Vagina (tissue), 2 donors: ENCODE measurements around the gene ANO9.

Experiments used
- POLR2A ChIP-seq, 2 donors: fragments of 450-650 bp; IDR thresholded peaks; one replicate each; pipeline ENCODE4 v1.6.1; 2017; ENCODE audit warnings: antibody characterized with exemption in 2 of 2, mild to moderate bottlenecking in 2 of 2, moderate library complexity in 2 of 2
- POLR2AphosphoS5 ChIP-seq, 2 donors: sonication (generic); formaldehyde crosslinking; IDR thresholded peaks; one replicate each; pipeline ENCODE4 v1.9.0; 2017; ENCODE audit warnings: antibody characterized with exemption in 2 of 2, mild to moderate bottlenecking in 2 of 2, low read depth in 1 of 2; ENCODE audit not compliant: insufficient read depth in 1 of 2

- TF ChIP-seq POLR2AphosphoS5 (IDR thresholded peaks at IDR 0.05; ENCODE audit: insufficient read depth in 1 of 2, low read depth in 1 of 2) (peak in 1 of 2 donors; percentile 56), POLR2A (IDR thresholded peaks at IDR 0.05) (no peak)
Observed at GRCh38 chr11:393219-394033, 48.4 kb downstream of the ANO9 start.
